Stimulated activated CD8-positive, alpha-beta memory T cell treated with anti-CD3 and anti-CD28 coated beads, Interleukin-12 subunit alpha, Interleukin-12 subunit beta, amount 100 ng/mL, for 24 hours (primary cell): ENCODE results near the gene JAKMIP1.
A peak's percentile ranks its signal among the peaks of the same experiment; 100 is the strongest.

ENCODE experiments used
- DNase-seq: peaks from one replicate; pipeline ENCODE4 v3.0.0-alpha.2; 2020; ENCODE audit errors: extremely low read depth

Gene JAKMIP1

GRCh38 chr4:6200011-6200921, at the start of gene JAKMIP1:
JAKMIP1 (minus strand) TSS chr4:6200549; CDS start chr4:6112850, 87,699 bp downstream.
- peak; percentile 55 for DNase-seq

GRCh38 chr4:6248394-6248793, 48.0 kb upstream of the JAKMIP1 start:
- DNase-seq: no peak

GRCh38 chr4:6246170-6246634, 45.9 kb upstream of the JAKMIP1 start:
- no peak for DNase-seq

- no peak for DNase-seq
These were observed 45.2 kb upstream of the JAKMIP1 start for GRCh38 chr4:6245246-6246169.

- no peak for DNase-seq
These were observed 42.1 kb upstream of the JAKMIP1 start for GRCh38 chr4:6242271-6243029.

GRCh38 chr4:6241062-6241845, 40.9 kb upstream of the JAKMIP1 start:
- no peak for DNase-seq

GRCh38 chr4:6239968-6240367, 39.6 kb upstream of the JAKMIP1 start:
- no peak for DNase-seq

GRCh38 chr4:6239486-6239885, 39.1 kb upstream of the JAKMIP1 start:
- DNase-seq: no peak

- no peak for DNase-seq
These were observed 36.6 kb upstream of the JAKMIP1 start for GRCh38 chr4:6236816-6237390.

- DNase-seq: no peak
These were observed 35.7 kb upstream of the JAKMIP1 start for GRCh38 chr4:6235901-6236640.

- no peak for DNase-seq
These were observed 34.7 kb upstream of the JAKMIP1 start for GRCh38 chr4:6235012-6235411.

GRCh38 chr4:6233929-6234328, 33.6 kb upstream of the JAKMIP1 start:
- DNase-seq: no peak

GRCh38 chr4:6232836-6233785, 32.8 kb upstream of the JAKMIP1 start:
- DNase-seq: no peak

GRCh38 chr4:6231663-6232165, 31.4 kb upstream of the JAKMIP1 start:
- no peak for DNase-seq

GRCh38 chr4:6230827-6231662, 30.7 kb upstream of the JAKMIP1 start:
- no peak for DNase-seq

- no peak for DNase-seq
These were observed 30.1 kb upstream of the JAKMIP1 start for GRCh38 chr4:6230502-6230785.

GRCh38 chr4:6229671-6230501, 29.5 kb upstream of the JAKMIP1 start:
- DNase-seq: no peak
